AG04449 (cell line): Measurements from ENCODE around the gene ARHGEF11.

Source experiments
- CTCF ChIA-PET: fragments of 350-600 bp; formaldehyde crosslinking; extraction: SDS; loops from one replicate; lab custom pipeline; 2021; ENCODE audit warnings: antibody characterized with exemption; lab: Yijun Ruan, JAX
- POLR2A ChIA-PET: fragments of 400-600, 350-600 bp; formaldehyde crosslinking; extraction: SDS; loops from one replicate; lab custom pipeline; 2020; ENCODE audit warnings: antibody characterized with exemption, inconsistent platforms; lab: Yijun Ruan, JAX
- DNase-seq: peaks from one replicate; pipeline ENCODE4 v3.0.0-alpha.2; 2010; ENCODE audit warnings: low read depth, low spot score
- H3K4me3 ChIP-seq: 2 replicates; pipeline ENCODE4 v1.5.1; 2011; ENCODE audit warnings: low read depth, mild to moderate bottlenecking, control low read depth, low read length
- CTCF ChIP-seq: IDR thresholded peaks from one replicate; pipeline ENCODE4 v1.5.1; 2011; ENCODE audit warnings: mild to moderate bottlenecking, moderate library complexity, low read length, control low read depth, inconsistent platforms; ENCODE audit not compliant: insufficient read depth; ENCODE audit errors: missing control alignments

The ARHGEF11 gene

GRCh38 chr1:157032303-157032702 is 13.2 kb downstream of the ARHGEF11 start:
- no peak for DNase-seq
- POLR2A ChIA-PET = no interaction called here
- CTCF ChIA-PET = interaction anchor here (0.7 to 1.2 kb wide), 3 partner anchors 12 to 38 kb away, joined by 3 to 4 read pairs (median 3); no protein-coding TSS in a partner anchor
- H3K4me3 ChIP-seq = no peak overlapping the region
- no peak for TF ChIP-seq CTCF

GRCh38 chr1:157030728-157031127 is 14.8 kb downstream of the ARHGEF11 start:
- H3K4me3 ChIP-seq = no peak overlapping the region
- POLR2A ChIA-PET = no interaction called here
- no peak for DNase-seq
- no peak for TF ChIP-seq CTCF
- CTCF ChIA-PET = no interaction called here

- ChIA-PET CTCF (no interaction called here), POLR2A (no interaction called here)
- TF ChIP-seq CTCF = no peak
- DNase-seq = no peak
- no peak overlapping the region for H3K4me3 ChIP-seq
These were observed 16.9 kb downstream of the ARHGEF11 start for GRCh38 chr1:157028674-157029073.

GRCh38 chr1:157025856-157026255 is 19.7 kb downstream of the ARHGEF11 start:
- no peak overlapping the region for H3K4me3 ChIP-seq
- ChIA-PET CTCF (interaction anchor here (0.6 to 1.4 kb wide), 3 partner anchors 14 to 52 kb away, joined by 3 to 4 read pairs (median 3); no protein-coding TSS in a partner anchor), POLR2A (no interaction called here)
- DNase-seq = no peak
- no peak for TF ChIP-seq CTCF

GRCh38 chr1:157025385-157025784 is 20.2 kb downstream of the ARHGEF11 start:
- DNase-seq = no peak
- no peak overlapping the region for H3K4me3 ChIP-seq
- ChIA-PET CTCF (interaction anchor here (0.6 to 1.4 kb wide), 2 partner anchors 15 to 49 kb away, joined by 3 to 4 read pairs; no protein-coding TSS in a partner anchor), POLR2A (no interaction called here)
- no peak for TF ChIP-seq CTCF

- CTCF ChIA-PET = no interaction called here
- no peak for TF ChIP-seq CTCF
- H3K4me3 ChIP-seq = no peak overlapping the region
- POLR2A ChIA-PET = no interaction called here
- no peak for DNase-seq
These were observed 23.9 kb downstream of the ARHGEF11 start for GRCh38 chr1:157021688-157022087.
